ENCODE data around the gene APBB2.

APBB2 gene

GRCh38 chr4:41081847-41082246 is 132.5 kb downstream of the APBB2 start:
- H3K79me2 ChIP-seq (ENCODE audit: insufficient read depth, low read length), result no peaks in the 10 kb centered on the region
- no peaks in the 10 kb centered on the region for H3K4me1 ChIP-seq (ENCODE audit: insufficient read depth, low read length, severe bottlenecking)
- TF ChIP-seq EZH2 (IDR thresholded peaks at IDR 0.05; ENCODE audit: borderline replicate concordance, low read length) (no peak), CTCF (IDR thresholded peaks at IDR 0.05; ENCODE audit: low read length) (no peak)
- no peak overlapping the region for H3K4me2 ChIP-seq (ENCODE audit: low read length)
- no peaks in the 10 kb centered on the region for H3K27me3 ChIP-seq (ENCODE audit: insufficient read depth, low read length)
- no peak overlapping the region for H3K4me3 ChIP-seq (ENCODE audit: low read depth, low read length, poor library complexity, severe bottlenecking)
- no peaks in the 10 kb centered on the region for H4K20me1 ChIP-seq (ENCODE audit: insufficient read depth, low read length)
- peaks cover 4% of the 10 kb centered on the region; the same call in 1 of the 2 replicates for H3K9me3 ChIP-seq (ENCODE audit: low read length)
- no peak overlapping the region for H3K27ac ChIP-seq (ENCODE audit: low read depth, low read length, poor library complexity, severe bottlenecking)
- no peak overlapping the region for H3K9ac ChIP-seq (ENCODE audit: low read length)
- H2AFZ ChIP-seq (ENCODE audit: low read length), result no peak overlapping the region
- H3F3A ChIP-seq (ENCODE audit: insufficient read depth, low read length), result no peaks in the 10 kb centered on the region
- no peaks in the 10 kb centered on the region for H3K36me3 ChIP-seq (ENCODE audit: insufficient read depth, low read length)
- no peaks in the 10 kb centered on the region for H3K9me2 ChIP-seq (ENCODE audit: low read depth, low read length)

GRCh38 chr4:41080976-41081375 is 133.4 kb downstream of the APBB2 start:
- H3K4me2 ChIP-seq (ENCODE audit: low read length), result no peak overlapping the region
- H3F3A ChIP-seq (ENCODE audit: insufficient read depth, low read length), result no peaks in the 10 kb centered on the region
- no peaks in the 10 kb centered on the region for H3K4me1 ChIP-seq (ENCODE audit: insufficient read depth, low read length, severe bottlenecking)
- no peak overlapping the region for H3K9ac ChIP-seq (ENCODE audit: low read length)
- no peak overlapping the region for H3K4me3 ChIP-seq (ENCODE audit: low read depth, low read length, poor library complexity, severe bottlenecking)
- H4K20me1 ChIP-seq (ENCODE audit: insufficient read depth, low read length), result no peaks in the 10 kb centered on the region
- H3K79me2 ChIP-seq (ENCODE audit: insufficient read depth, low read length), result no peaks in the 10 kb centered on the region
- no peaks in the 10 kb centered on the region for H3K9me2 ChIP-seq (ENCODE audit: low read depth, low read length)
- TF ChIP-seq EZH2 (IDR thresholded peaks at IDR 0.05; ENCODE audit: borderline replicate concordance, low read length), result no peak
- no peak for TF ChIP-seq CTCF (IDR thresholded peaks at IDR 0.05; ENCODE audit: low read length)
- H3K27ac ChIP-seq (ENCODE audit: low read depth, low read length, poor library complexity, severe bottlenecking), result no peak overlapping the region
- H3K27me3 ChIP-seq (ENCODE audit: insufficient read depth, low read length), result no peaks in the 10 kb centered on the region
- no peak overlapping the region for H2AFZ ChIP-seq (ENCODE audit: low read length)
- no peaks in the 10 kb centered on the region for H3K36me3 ChIP-seq (ENCODE audit: insufficient read depth, low read length)
- H3K9me3 ChIP-seq (ENCODE audit: low read length), result peaks cover 2% of the 10 kb centered on the region; the same call in 1 of the 2 replicates

GRCh38 chr4:41079881-41080560 is 134.3 kb downstream of the APBB2 start:
- H4K20me1 ChIP-seq (ENCODE audit: insufficient read depth, low read length), result no peaks in the 10 kb centered on the region

More at GRCh38 chr4:41079881-41080560, 134.3 kb downstream of the APBB2 start:
- Histone ChIP-seq H3K9me3 (ENCODE audit: low read length) (no peaks in the 10 kb centered on the region), H3K9me2 (ENCODE audit: low read depth, low read length) (no peaks in the 10 kb centered on the region), H3K79me2 (ENCODE audit: insufficient read depth, low read length) (no peaks in the 10 kb centered on the region), H3K4me1 (ENCODE audit: insufficient read depth, low read length, severe bottlenecking) (no peaks in the 10 kb centered on the region), H3K27ac (ENCODE audit: low read depth, low read length, poor library complexity, severe bottlenecking) (no peak overlapping the region), H3K36me3 (ENCODE audit: insufficient read depth, low read length) (no peaks in the 10 kb centered on the region), H3F3A (ENCODE audit: insufficient read depth, low read length) (no peaks in the 10 kb centered on the region), H3K9ac (ENCODE audit: low read length) (no peak overlapping the region), H3K27me3 (ENCODE audit: insufficient read depth, low read length) (no peaks in the 10 kb centered on the region), H2AFZ (ENCODE audit: low read length) (no peak overlapping the region), H3K4me3 (ENCODE audit: low read depth, low read length, poor library complexity, severe bottlenecking) (no peak overlapping the region), H3K4me2 (ENCODE audit: low read length) (no peak overlapping the region)
- TF ChIP-seq CTCF (IDR thresholded peaks at IDR 0.05; ENCODE audit: low read length) (no peak), EZH2 (IDR thresholded peaks at IDR 0.05; ENCODE audit: borderline replicate concordance, low read length) (no peak)

All from OCI-LY1 (cell line).